A549 (cell line): ENCODE results near the gene DLG1. TPM values are rescaled to one million over a fixed set of nuclear protein-coding genes. Genes with fewer than 3 reads are reported as not detected.

Experiments used
- ATAC-seq, 2 experiments: fragments of 200-7000 bp in 1 of 2; fragments of >200 bp in 1 of 2; cut with Nextera tagmentation in 1 of 2; cut with Tn5 transposase in 1 of 2; 3 replicates each; pipeline versions ENCODE4 v1.8.0 to v1.9.1; 2018 to 2020; ENCODE audit warnings: mild to moderate bottlenecking in 1 of 2, moderate library complexity in 1 of 2
- CTCF ChIA-PET: fragments of 300-600 bp; sonication (Branson Sonifier 250); formaldehyde crosslinking; extraction: SDS; loops from one replicate; lab custom pipeline; 2021; ENCODE audit warnings: antibody characterized with exemption, inconsistent platforms; lab: Yijun Ruan, JAX
- POLR2A ChIA-PET: fragments of 350-600 bp; formaldehyde crosslinking; extraction: SDS; loops from one replicate; lab custom pipeline; 2021; ENCODE audit warnings: antibody characterized with exemption, inconsistent platforms; lab: Yijun Ruan, JAX
- DNase-seq, 2 experiments: peaks; one replicate each; pipeline versions ENCODE4 v3.0.0 to v3.0.0-alpha.2; 2011 to 2016; ENCODE audit warnings: low read depth in 1 of 2, low spot score in 1 of 2
- FAIRE-seq: peaks from 2 replicates; lab custom pipeline; 2011; peaks lifted over from hg19 to GRCh38; lab: Jason Lieb, UNC
- H3K27ac ChIP-seq, 2 experiments: fragments of >200 bp; sonication (Bioruptor Twin); formaldehyde crosslinking; 3 replicates each; pipeline ENCODE4 v1.5.1; 2016 to 2017
- H3K4me1 ChIP-seq: fragments of >200 bp; sonication (Bioruptor Twin); formaldehyde crosslinking; 3 replicates; pipeline ENCODE4 v1.6.1; 2016
- H3K4me2 ChIP-seq: fragments of >200 bp; sonication (Bioruptor Twin); formaldehyde crosslinking; 3 replicates; pipeline ENCODE4 v1.6.1; 2016
- H3K4me3 ChIP-seq: fragments of >200 bp; sonication (Bioruptor Twin); formaldehyde crosslinking; 3 replicates; pipeline ENCODE4 v1.5.1; 2016
- H3K9me3 ChIP-seq: fragments of >200 bp; sonication (Bioruptor Twin); formaldehyde crosslinking; 3 replicates; pipeline ENCODE4 v1.6.1; 2016
- ATOH8 ChIP-seq: fragments of 250-450 bp; sonication (Bioruptor Pico); IDR thresholded peaks from 2 replicates; pipeline ENCODE4 v1.5.0; 2020; ENCODE audit warnings: low read depth, mild to moderate bottlenecking, moderate library complexity
- BHLHE40 ChIP-seq: IDR thresholded peaks from 2 replicates; pipeline ENCODE4 v1.6.1; 2012; ENCODE audit warnings: low read depth, low read length, inconsistent platforms
- EHF ChIP-seq: fragments of 250-450 bp; sonication (Bioruptor Pico); IDR thresholded peaks from 2 replicates; pipeline ENCODE4 v1.5.0; 2020; ENCODE audit warnings: mild to moderate bottlenecking
- ESRRA ChIP-seq: fragments of 150-350 bp; IDR thresholded peaks from 2 replicates; pipeline ENCODE4 v1.6.1; 2014; ENCODE audit warnings: mild to moderate bottlenecking, low read length, borderline replicate concordance
- FOSB ChIP-seq: fragments of 250-450 bp; sonication (Bioruptor Pico); IDR thresholded peaks from 2 replicates; pipeline ENCODE4 v1.5.0; 2020; ENCODE audit warnings: mild to moderate bottlenecking, moderate library complexity
- GATA3 ChIP-seq: IDR thresholded peaks from 2 replicates; pipeline ENCODE4 v1.6.1; 2012; ENCODE audit warnings: borderline replicate concordance
- HDAC2 ChIP-seq: fragments of 200-600 bp; sonication (generic); IDR thresholded peaks from 2 replicates; pipeline ENCODE4 v1.6.1; 2016
- HES2 ChIP-seq: fragments of >200 bp; sonication (Bioruptor Twin); formaldehyde crosslinking; IDR thresholded peaks from 2 replicates; pipeline ENCODE4 v1.6.1; 2016
- HOXB13 ChIP-seq: fragments of 250-450 bp; sonication (Bioruptor Pico); IDR thresholded peaks from 2 replicates; pipeline ENCODE4 v1.5.0; 2020; ENCODE audit warnings: low read depth, mild to moderate bottlenecking, moderate library complexity
- HOXB5 ChIP-seq: fragments of 250-450 bp; sonication (Bioruptor Pico); IDR thresholded peaks from 2 replicates; pipeline ENCODE4 v1.5.0; 2020; ENCODE audit warnings: mild to moderate bottlenecking, moderate library complexity
- JUN ChIP-seq, 2 experiments: fragments of >200 bp; sonication (Bioruptor Twin); formaldehyde crosslinking; IDR thresholded peaks; 2 replicates in 1 of 2; 3 replicates in 1 of 2; pipeline ENCODE4 v1.6.1; 2016 to 2017
- KDM1A ChIP-seq: fragments of 200-600 bp; sonication (generic); IDR thresholded peaks from 2 replicates; pipeline ENCODE4 v1.6.1; 2016; ENCODE audit warnings: low read depth, mild to moderate bottlenecking
- MAX ChIP-seq: IDR thresholded peaks from 2 replicates; pipeline ENCODE4 v1.6.1; 2012
- MAZ ChIP-seq: fragments of 150-350 bp; IDR thresholded peaks from 2 replicates; pipeline ENCODE4 v1.6.1; 2014; ENCODE audit warnings: antibody characterized with exemption, low read depth, low read length, borderline replicate concordance
- MYC ChIP-seq: IDR thresholded peaks from 2 replicates; pipeline ENCODE4 v1.6.1; 2012; ENCODE audit warnings: mild to moderate bottlenecking, inconsistent platforms, low read length, improper control_type of control experiment, borderline replicate concordance
- NR3C1 ChIP-seq: fragments of >200 bp; sonication (Bioruptor Twin); formaldehyde crosslinking; IDR thresholded peaks from 3 replicates; pipeline ENCODE4 v1.6.1; 2017
- RARB ChIP-seq: fragments of 250-450 bp; sonication (Bioruptor Pico); IDR thresholded peaks from 2 replicates; pipeline ENCODE4 v1.8.0; 2021; ENCODE audit warnings: mild to moderate bottlenecking, moderate library complexity
- RCOR1 ChIP-seq: fragments of 150-350 bp; IDR thresholded peaks from 2 replicates; pipeline ENCODE4 v1.6.1; 2014; ENCODE audit warnings: antibody characterized with exemption, low read length, low read depth
- RNF2 ChIP-seq: fragments of 200-600 bp; sonication (generic); IDR thresholded peaks from 2 replicates; pipeline ENCODE4 v1.6.1; 2016; ENCODE audit warnings: low read depth, mild to moderate bottlenecking, antibody characterized with exemption, moderate library complexity, borderline replicate concordance
- SMC3 ChIP-seq: fragments of >200 bp; sonication (Bioruptor Twin); formaldehyde crosslinking; IDR thresholded peaks from 3 replicates; pipeline ENCODE4 v1.6.1; 2018; ENCODE audit warnings: inconsistent platforms
- SREBF2 ChIP-seq: fragments of 450-650 bp; IDR thresholded peaks from 2 replicates; pipeline ENCODE4 v1.6.1; 2014; ENCODE audit warnings: mild to moderate bottlenecking, moderate library complexity
- TFCP2L1 ChIP-seq: fragments of 250-450 bp; sonication (Bioruptor Pico); IDR thresholded peaks from 2 replicates; pipeline ENCODE4 v1.5.0; 2021; ENCODE audit warnings: mild to moderate bottlenecking
- ZC3H11A ChIP-seq: fragments of 450-650 bp; IDR thresholded peaks from 2 replicates; pipeline ENCODE4 v1.6.1; 2014; ENCODE audit warnings: antibody characterized with exemption, mild to moderate bottlenecking
- WGBS: methylation state at CpG from one replicate; pipeline ENCODE4 v1.1.6; 2017; ENCODE audit errors: missing lambda C conversion rate; 5-methylcytosine and 5-hydroxymethylcytosine counted together
- polyA plus RNA-seq, 4 experiments: library from polyadenylated mRNA; depleted of rRNA in 3 of 4; stranded (reverse); fragments of >200 nt; fragmentation: RNase III in 1 of 4; extraction: RNeasy Plus Mini Kit Qiagen cat#74134 plus additional on column Dnase treatment in 1 of 4; gene quantifications; 2 replicates in 3 of 4; 3 replicates in 1 of 4; pipeline ENCODE4 v1.2.3, GENCODE V29; 2011 to 2017

DLG1 gene
- polyA plus RNA-seq, 2 of the 4 experiments (the other 2 are of a cell fraction), result 27.0 to 33.9 TPM

GRCh38 chr3:196996454-196997265, 301.8 kb downstream of the DLG1 start:
- Histone ChIP-seq H3K4me3 (no peak overlapping the region), H3K4me1 (no peaks in the 10 kb centered on the region), H3K27ac (no peak overlapping the region), H3K9me3 (no peaks in the 10 kb centered on the region), H3K4me2 (no peak overlapping the region)
- DNase-seq (no peak), FAIRE-seq (no peak), ATAC-seq (no peak)
- CTCF ChIA-PET, result interaction anchor here (1.2 kb wide), 1 partner anchor 190 kb away, joined by 5 read pairs; no protein-coding TSS in a partner anchor
- POLR2A ChIA-PET, result no interaction called here
- TF ChIP-seq NR3C1, result no peak
- TF ChIP-seq SMC3, result no peak
- TF ChIP-seq ESRRA, result no peak
- no peak for TF ChIP-seq RNF2
- TF ChIP-seq BHLHE40, result no peak
- TF ChIP-seq ATOH8, result no peak
- TF ChIP-seq EHF (CRISPR knock-in tag), result no peak
- no peak for TF ChIP-seq TFCP2L1
- TF ChIP-seq HOXB13 (CRISPR knock-in tag), result no peak
- no peak for TF ChIP-seq RARB (CRISPR knock-in tag)
- TF ChIP-seq HOXB5, result no peak
- no peak for TF ChIP-seq ZC3H11A
- no peak for TF ChIP-seq HES2
- TF ChIP-seq HDAC2, result no peak
- 76% methylated on average over 13 of the region's 17 CpGs for WGBS

GRCh38 chr3:196995646-196996355, 302.6 kb downstream of the DLG1 start:
- Histone ChIP-seq H3K4me2 (no peak overlapping the region), H3K4me3 (no peak overlapping the region), H3K9me3 (no peaks in the 10 kb centered on the region), H3K4me1 (no peaks in the 10 kb centered on the region), H3K27ac (no peak overlapping the region)
- FAIRE-seq (no peak), ATAC-seq (no peak), DNase-seq (no peak)
- POLR2A ChIA-PET, result no interaction called here
- CTCF ChIA-PET, result interaction anchor here (1.2 to 1.5 kb wide), 2 partner anchors 18 to 191 kb away, joined by 3 to 5 read pairs; no protein-coding TSS in a partner anchor
- WGBS, result 75% methylated on average over 11 of the region's 14 CpGs
- TF ChIP-seq FOSB (CRISPR knock-in tag) (no peak), MYC (no peak), RARB (CRISPR knock-in tag) (no peak), TFCP2L1 (no peak), MAZ (no peak), ESRRA (no peak), JUN (IDR thresholded peaks at IDR 0.05) (no peak), SREBF2 (no peak), GATA3 (no peak), MAX (no peak), RCOR1 (no peak), KDM1A (no peak)

- no peak for DNase-seq
- no peaks in the 10 kb centered on the region for H3K4me1 ChIP-seq
- CTCF ChIA-PET, result interaction anchor here (1.5 kb wide), 1 partner anchor 17 kb away, joined by 3 read pairs; no protein-coding TSS in a partner anchor
- no peak overlapping the region for H3K4me3 ChIP-seq
- ATAC-seq, result no peak
- no peak overlapping the region for H3K27ac ChIP-seq
- 84% methylated on average over 19 of the region's 19 CpGs for WGBS
- FAIRE-seq, result no peak
- no peaks in the 10 kb centered on the region for H3K9me3 ChIP-seq
- TF ChIP-seq FOSB (CRISPR knock-in tag) (no peak), TFCP2L1 (no peak)
- POLR2A ChIA-PET, result no interaction called here
- no peak overlapping the region for H3K4me2 ChIP-seq
Observed at GRCh38 chr3:196995027-196995426, 303.4 kb downstream of the DLG1 start.
